IgD-negative memory B cell (primary cell): Measurements from ENCODE around the gene EPHA10. TPM values are rescaled to one million over a fixed set of nuclear protein-coding genes. Genes with fewer than 3 reads are reported as not detected.
"Not testable (repeated sequence)": the region's sequence is repeated elsewhere in the genome, so short reads cannot be mapped to it uniquely, and the experiment has no call there.

Experiments used
- H3K27ac Mint-ChIP-seq, 3 donors: one replicate each; pipeline ENCODE4 v1.8.0; 2020 to 2022; ENCODE audit warnings: mild to moderate bottlenecking in 3 of 3, mixed read lengths in 3 of 3, moderate library complexity in 1 of 3
- H3K27me3 Mint-ChIP-seq: one replicate; pipeline ENCODE4 v1.8.0; 2021; ENCODE audit warnings: mixed read lengths
- H3K36me3 Mint-ChIP-seq: one replicate; pipeline ENCODE4 v1.8.0; 2020; ENCODE audit warnings: mild to moderate bottlenecking, mixed read lengths
- H3K4me1 Mint-ChIP-seq, 3 donors: one replicate each; pipeline ENCODE4 v1.8.0; 2020 to 2022; ENCODE audit warnings: mixed read lengths in 3 of 3, mild to moderate bottlenecking in 1 of 3
- H3K4me3 Mint-ChIP-seq, 4 donors: one replicate each; pipeline ENCODE4 v1.8.0; 2020 to 2022; ENCODE audit warnings: mild to moderate bottlenecking in 4 of 4, mixed read lengths in 4 of 4, moderate library complexity in 3 of 4
- H3K9me3 Mint-ChIP-seq, 3 donors: one replicate each; pipeline ENCODE4 v1.8.0; 2020 to 2021; ENCODE audit warnings: mixed read lengths in 3 of 3, mild to moderate bottlenecking in 1 of 3
- polyA plus RNA-seq: library from polyadenylated mRNA; unstranded; fragments of 300-500 nt; fragmentation: Illumina TruSeq; gene quantifications from one replicate; pipeline ENCODE4 v1.2.3, GENCODE V29; 2021

The EPHA10 gene
- polyA plus RNA-seq, 1 donor from 2014 or later, result not detected

- H3K9me3 Mint-ChIP-seq, result no peaks in the 10 kb centered on the region
- peak overlapping the region in 1 of 3 donors; percentile 98 for H3K27ac Mint-ChIP-seq
- peak overlapping the region; percentile 84 to 99 (median 96) for H3K4me3 Mint-ChIP-seq
- H3K36me3 Mint-ChIP-seq, result peaks cover 2% of the 10 kb centered on the region
- peaks cover 20 to 33% (median 28%) of the 10 kb centered on the region in 3 donors for H3K4me1 Mint-ChIP-seq
- no peaks in the 10 kb centered on the region for H3K27me3 Mint-ChIP-seq
Measured at GRCh38 chr1:37692834-37693175, 72.1 kb downstream of the EPHA10 start.

- H3K4me3 Mint-ChIP-seq, result peak within 1 kb of the TSS; percentile 84 to 99 (median 96)
- H3K36me3 Mint-ChIP-seq, result peaks cover 2% of the 10 kb centered on the region
- peak within 1 kb of the TSS; percentile 57 to 98 (median 95) for H3K27ac Mint-ChIP-seq
- H3K27me3 Mint-ChIP-seq, result no peaks in the 10 kb centered on the region
- H3K9me3 Mint-ChIP-seq, result no peaks in the 10 kb centered on the region
- H3K4me1 Mint-ChIP-seq, result peaks cover 20 to 33% (median 28%) of the 10 kb centered on the region in 3 donors
Measured at GRCh38 chr1:37692078-37692833, 72.7 kb downstream of the EPHA10 start, which contains the start of gene CDCA8. TSS of gene CDCA8 (plus strand) at chr1:37692516. CDS start at chr1:37692691, 175 bp downstream.

GRCh38 chr1:37691497-37692077, 73.3 kb downstream of the EPHA10 start:
- H3K27ac Mint-ChIP-seq, result peak overlapping the region; percentile 57 to 98 (median 95)
- no peaks in the 10 kb centered on the region for H3K9me3 Mint-ChIP-seq
- peaks cover 2% of the 10 kb centered on the region for H3K36me3 Mint-ChIP-seq
- peaks cover 20 to 33% (median 28%) of the 10 kb centered on the region in 3 donors for H3K4me1 Mint-ChIP-seq
- H3K4me3 Mint-ChIP-seq, result peak overlapping the region; percentile 84 to 99 (median 96)
- no peaks in the 10 kb centered on the region for H3K27me3 Mint-ChIP-seq

GRCh38 chr1:37688926-37689325, 76.0 kb downstream of the EPHA10 start:
- Mint-ChIP-seq H3K27me3 (no peaks in the 10 kb centered on the region), H3K4me1 (peaks cover 20 to 35% (median 28%) of the 10 kb centered on the region in 3 donors), H3K9me3 (no peaks in the 10 kb centered on the region), H3K4me3 (peak overlapping the region; percentile 84 to 97 (median 96)), H3K27ac (peak overlapping the region; percentile 81 to 99 (median 86)), H3K36me3 (peaks cover 4% of the 10 kb centered on the region)

- Mint-ChIP-seq H3K4me3 (peak overlapping the region in 1 of 4 donors; percentile 84), H3K27ac (peak overlapping the region in 1 of 3 donors; percentile 5), H3K4me1 (peaks cover 20 to 35% (median 28%) of the 10 kb centered on the region in 3 donors)
- not testable (repeated sequence) for H3K27me3 Mint-ChIP-seq, H3K9me3 Mint-ChIP-seq, H3K36me3 Mint-ChIP-seq
Measured at GRCh38 chr1:37687764-37688163, 77.2 kb downstream of the EPHA10 start.

- peaks cover 13 to 30% (median 22%) of the 10 kb centered on the region in 3 donors for H3K4me1 Mint-ChIP-seq
- H3K36me3 Mint-ChIP-seq, result peaks cover 4% of the 10 kb centered on the region
- H3K27me3 Mint-ChIP-seq, result no peaks in the 10 kb centered on the region
- peak overlapping the region in 1 of 3 donors; percentile 30 for H3K27ac Mint-ChIP-seq
- no peak overlapping the region for H3K4me3 Mint-ChIP-seq
- H3K9me3 Mint-ChIP-seq, result no peaks in the 10 kb centered on the region
Measured at GRCh38 chr1:37685722-37686121, 79.2 kb downstream of the EPHA10 start.

GRCh38 chr1:37684182-37684581, 80.7 kb downstream of the EPHA10 start:
- H3K9me3 Mint-ChIP-seq, H3K27ac Mint-ChIP-seq, H3K27me3 Mint-ChIP-seq, H3K4me3 Mint-ChIP-seq, H3K36me3 Mint-ChIP-seq: not testable (repeated sequence)
- H3K4me1 Mint-ChIP-seq, result peaks cover 2 to 19% (median 10%) of the 10 kb centered on the region in 3 donors

GRCh38 chr1:37682334-37682987, 82.5 kb downstream of the EPHA10 start:
- H3K27ac Mint-ChIP-seq, result peak overlapping the region in 2 of 3 donors; percentile 44 to 57

GRCh38 chr1:37680933-37681332, 84.0 kb downstream of the EPHA10 start:
- Mint-ChIP-seq H3K27me3 (no peaks in the 10 kb centered on the region), H3K4me3 (no peak overlapping the region), H3K27ac (no peak overlapping the region), H3K9me3 (no peaks in the 10 kb centered on the region), H3K36me3 (peaks cover 8% of the 10 kb centered on the region), H3K4me1 (peaks cover 9 to 16% (median 15%) of the 10 kb centered on the region in 3 donors)

More at GRCh38 chr1:37682334-37682987, 82.5 kb downstream of the EPHA10 start:
- H3K36me3 Mint-ChIP-seq, result peaks cover 8% of the 10 kb centered on the region
- H3K27me3 Mint-ChIP-seq, result no peaks in the 10 kb centered on the region
- peaks cover 0 to 8% (median 3%) of the 10 kb centered on the region in 3 donors for H3K4me1 Mint-ChIP-seq
- H3K9me3 Mint-ChIP-seq, result no peaks in the 10 kb centered on the region
- H3K4me3 Mint-ChIP-seq, result no peak overlapping the region

GRCh38 chr1:37677808-37678207, 87.1 kb downstream of the EPHA10 start:
- no peaks in the 10 kb centered on the region for H3K9me3 Mint-ChIP-seq
- H3K36me3 Mint-ChIP-seq, result peaks cover 6% of the 10 kb centered on the region
- no peak overlapping the region for H3K27ac Mint-ChIP-seq
- no peaks in the 10 kb centered on the region for H3K27me3 Mint-ChIP-seq
- H3K4me1 Mint-ChIP-seq, result peaks cover 9 to 22% (median 21%) of the 10 kb centered on the region in 3 donors
- H3K4me3 Mint-ChIP-seq, result no peak overlapping the region

GRCh38 chr1:37677143-37677439, 87.8 kb downstream of the EPHA10 start:
- H3K27me3 Mint-ChIP-seq, result no peaks in the 10 kb centered on the region
- peaks cover 9 to 20% (median 19%) of the 10 kb centered on the region in 3 donors for H3K4me1 Mint-ChIP-seq
- peaks cover 6% of the 10 kb centered on the region for H3K36me3 Mint-ChIP-seq
- peak overlapping the region in 1 of 3 donors; percentile 82 for H3K27ac Mint-ChIP-seq
- H3K4me3 Mint-ChIP-seq, result no peak overlapping the region
- no peaks in the 10 kb centered on the region for H3K9me3 Mint-ChIP-seq

GRCh38 chr1:37676281-37677142, 88.4 kb downstream of the EPHA10 start:
- Mint-ChIP-seq H3K27ac (peak overlapping the region; percentile 36 to 82 (median 81)), H3K4me3 (peak overlapping the region in 2 of 4 donors; percentile 53 to 82), H3K36me3 (peaks cover 6% of the 10 kb centered on the region), H3K4me1 (peaks cover 9 to 19% (median 18%) of the 10 kb centered on the region in 3 donors), H3K9me3 (no peaks in the 10 kb centered on the region), H3K27me3 (no peaks in the 10 kb centered on the region)

GRCh38 chr1:37673920-37674319, 91.0 kb downstream of the EPHA10 start:
- Mint-ChIP-seq H3K4me1 (peaks cover 9 to 20% (median 18%) of the 10 kb centered on the region in 3 donors), H3K27ac (no peak overlapping the region), H3K9me3 (no peaks in the 10 kb centered on the region), H3K36me3 (peaks cover 3% of the 10 kb centered on the region), H3K4me3 (no peak overlapping the region), H3K27me3 (no peaks in the 10 kb centered on the region)

GRCh38 chr1:37672136-37672870, 92.6 kb downstream of the EPHA10 start:
- H3K9me3 Mint-ChIP-seq, result no peaks in the 10 kb centered on the region
- H3K4me1 Mint-ChIP-seq, result peaks cover 9 to 20% (median 18%) of the 10 kb centered on the region in 3 donors
- H3K27me3 Mint-ChIP-seq, result no peaks in the 10 kb centered on the region
- H3K36me3 Mint-ChIP-seq, result no peaks in the 10 kb centered on the region
- H3K4me3 Mint-ChIP-seq, result no peak overlapping the region
- no peak overlapping the region for H3K27ac Mint-ChIP-seq
